ENCODE results near the gene RHBDF2.

The RHBDF2 gene

GRCh38 chr17:76477576-76477975 is 23.6 kb downstream of the RHBDF2 start:
- no peak for DNase-seq

- no peak for DNase-seq
Measured at GRCh38 chr17:76476736-76477135, 24.5 kb downstream of the RHBDF2 start.

- no peak for DNase-seq
Measured at GRCh38 chr17:76475302-76475701, 25.9 kb downstream of the RHBDF2 start.

DNA sequence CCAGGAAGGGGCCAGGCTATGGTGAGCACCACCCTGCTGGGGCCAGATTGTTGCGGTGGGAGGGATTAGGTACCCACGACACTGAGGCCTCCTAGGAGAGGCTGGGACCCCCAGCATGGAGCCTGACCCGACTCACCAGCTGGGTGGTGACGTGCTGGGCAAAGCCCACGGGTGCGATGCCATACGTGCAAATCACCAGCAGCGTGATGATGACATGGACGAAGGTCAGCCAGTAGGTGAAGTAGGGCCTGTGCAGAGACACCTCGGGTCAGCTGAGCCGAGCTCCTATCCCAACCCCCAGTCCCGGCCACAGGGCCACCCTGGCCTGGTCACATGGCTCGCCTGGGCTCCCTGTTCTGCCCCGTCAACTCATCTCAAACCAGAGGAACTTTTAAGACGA is 26.3 kb downstream of the RHBDF2 start:
- DNase-seq: no peak

DNA sequence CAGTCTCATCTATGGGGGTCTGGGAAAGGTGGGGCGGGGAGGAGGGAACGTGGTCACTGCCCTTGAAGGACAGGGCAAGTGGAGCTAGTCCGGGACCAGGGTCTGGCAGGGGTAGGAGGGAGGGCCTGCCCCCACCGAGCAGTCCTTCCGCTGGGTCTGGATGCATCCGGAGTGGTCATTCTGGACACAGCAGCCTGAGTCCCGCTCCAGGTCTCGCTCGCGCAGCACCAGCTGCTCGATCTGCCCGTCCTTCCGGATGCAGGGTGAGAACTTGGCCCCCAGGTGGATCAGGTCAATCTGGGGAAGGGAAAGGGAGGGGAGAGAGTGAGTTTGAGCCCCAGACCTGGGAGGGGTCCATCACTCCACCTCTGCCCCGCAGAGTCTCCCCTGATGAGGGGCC is 27.0 kb downstream of the RHBDF2 start:
- DNase-seq: no peak

DNA sequence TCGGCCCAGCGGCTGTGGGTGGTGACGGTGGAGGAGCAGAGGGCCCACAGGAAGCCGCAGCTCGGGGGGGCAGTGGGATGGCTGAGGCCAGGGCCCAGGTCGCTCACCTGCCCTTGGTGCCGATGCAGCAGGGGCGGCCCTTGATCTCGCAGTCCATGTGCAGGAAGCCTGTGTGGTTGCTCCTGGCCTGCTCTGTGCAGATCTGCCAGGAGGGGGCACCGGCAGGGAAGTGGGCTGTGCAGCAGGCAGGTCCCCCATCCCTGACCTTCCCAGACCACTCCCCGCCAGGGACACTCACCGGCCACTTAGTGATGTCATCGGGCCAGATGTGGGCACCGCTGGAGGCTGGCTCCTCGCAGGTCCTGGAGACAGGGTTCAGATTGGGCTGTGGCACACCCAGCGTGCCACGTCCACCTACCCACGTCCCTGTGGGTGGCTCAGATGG is 27.7 kb downstream of the RHBDF2 start:
- peak; percentile 33 for DNase-seq

- DNase-seq: no peak
Measured at GRCh38 chr17:76472726-76473125, 28.5 kb downstream of the RHBDF2 start.

DNA sequence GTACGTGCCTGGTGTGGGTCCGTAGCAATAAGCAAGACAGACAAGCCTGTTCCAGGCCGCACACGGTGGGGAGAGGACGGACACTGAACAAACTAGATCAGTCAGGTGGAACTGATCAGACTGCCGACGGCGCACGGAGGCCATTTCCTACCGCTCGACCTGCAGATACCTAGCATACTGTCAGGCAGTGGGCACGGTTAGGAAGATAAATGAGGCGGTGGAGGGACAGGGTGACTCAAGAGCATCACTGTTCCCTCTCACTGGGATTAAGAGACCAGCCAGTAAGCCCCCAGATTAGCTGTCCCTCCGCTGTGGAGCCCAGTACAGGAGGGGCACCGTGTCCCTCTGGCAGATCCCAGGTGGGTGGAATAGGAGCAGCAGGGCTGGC is 29.0 kb downstream of the RHBDF2 start:
- no peak for DNase-seq

GRCh38 chr17:76471498-76472257 is 29.5 kb downstream of the RHBDF2 start:
- DNase-seq: no peak

DNA sequence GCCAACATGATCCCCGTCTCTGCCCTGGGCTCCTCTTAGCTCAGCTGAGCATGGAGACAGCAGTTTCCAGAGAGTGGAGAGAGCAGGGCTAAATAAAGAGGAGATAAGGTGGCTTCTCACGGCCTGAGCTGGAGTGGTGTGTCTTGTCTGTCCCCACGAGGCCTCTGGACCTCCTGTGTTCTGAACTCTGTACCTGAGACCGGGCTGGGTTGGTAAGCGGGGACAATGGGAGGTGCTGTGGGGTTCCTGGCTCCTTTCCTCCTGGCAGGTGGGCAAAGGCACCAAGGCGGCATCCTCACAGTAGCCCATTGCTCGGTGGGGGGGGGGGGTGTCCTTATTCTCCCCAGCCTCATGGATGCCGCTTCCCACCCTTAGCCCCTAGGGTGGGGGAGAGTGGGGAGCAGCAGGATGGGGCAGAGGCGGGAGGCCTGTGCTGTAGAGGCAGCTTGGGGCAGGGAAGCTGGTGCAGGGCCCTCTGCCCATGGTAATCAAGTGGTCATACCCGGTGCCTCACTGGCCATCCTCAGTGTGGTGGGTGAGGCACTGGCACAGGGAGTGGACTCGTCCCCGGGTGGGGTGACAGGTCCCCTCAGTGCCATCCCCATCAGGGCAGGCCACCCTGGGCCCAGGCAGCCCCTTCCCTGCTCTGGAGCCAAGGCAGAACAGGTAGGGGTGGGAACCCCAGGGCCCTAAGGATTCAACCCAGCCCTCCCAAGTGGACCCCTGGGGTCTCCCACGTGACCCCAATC is 31.1 kb downstream of the RHBDF2 start:
- DNase-seq: no peak

- no peak for DNase-seq
Measured at GRCh38 chr17:76469076-76469990, 31.9 kb downstream of the RHBDF2 start.

DNA sequence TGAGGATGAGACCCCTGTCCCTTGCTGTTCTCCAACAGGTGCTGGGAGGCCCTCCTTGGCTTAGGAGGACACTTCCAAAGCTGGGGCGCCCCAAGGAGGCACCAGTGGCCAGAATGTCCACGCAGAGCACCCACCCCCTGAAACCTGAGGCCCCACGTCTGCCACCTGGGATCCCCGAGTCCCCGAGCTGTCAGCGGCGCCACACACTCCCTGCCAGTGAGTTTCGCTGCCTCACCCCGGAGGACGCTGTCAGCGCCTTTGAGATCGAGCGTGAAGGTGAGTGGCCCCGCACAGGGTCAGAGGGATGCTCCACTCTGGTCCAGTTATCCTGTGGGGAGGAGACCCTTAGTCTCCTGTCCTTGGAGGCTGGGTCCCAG is 32.6 kb downstream of the RHBDF2 start:
- DNase-seq: no peak

- DNase-seq: no peak
Measured at GRCh38 chr17:76467809-76468633, 33.2 kb downstream of the RHBDF2 start.

DNA sequence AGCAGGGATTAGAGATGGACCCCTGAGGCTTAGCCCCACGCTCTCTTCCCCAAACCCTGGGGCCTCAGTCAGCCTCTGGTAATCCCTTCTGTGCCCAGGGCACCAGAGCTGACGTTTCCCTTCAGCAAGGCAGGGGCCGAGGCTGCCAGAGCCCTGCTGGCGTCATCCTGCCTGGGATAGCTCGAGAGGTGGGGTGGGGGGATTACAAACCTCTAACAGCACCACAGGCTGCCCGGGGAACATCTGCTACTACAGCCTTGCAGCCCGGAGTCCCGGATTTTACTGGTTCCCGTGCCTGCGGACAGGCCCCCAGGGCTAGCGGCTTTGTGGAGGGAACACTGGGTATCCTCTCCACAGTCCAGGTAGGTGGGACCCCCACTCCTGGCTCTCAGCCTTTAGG is 33.9 kb downstream of the RHBDF2 start, which contains the start of gene AANAT:
TSS of gene AANAT (plus strand) at position 238 of the 400 bp plus-strand sequence. CDS start 1,144 bp downstream, outside the sequence.
- no peak for DNase-seq

DNA sequence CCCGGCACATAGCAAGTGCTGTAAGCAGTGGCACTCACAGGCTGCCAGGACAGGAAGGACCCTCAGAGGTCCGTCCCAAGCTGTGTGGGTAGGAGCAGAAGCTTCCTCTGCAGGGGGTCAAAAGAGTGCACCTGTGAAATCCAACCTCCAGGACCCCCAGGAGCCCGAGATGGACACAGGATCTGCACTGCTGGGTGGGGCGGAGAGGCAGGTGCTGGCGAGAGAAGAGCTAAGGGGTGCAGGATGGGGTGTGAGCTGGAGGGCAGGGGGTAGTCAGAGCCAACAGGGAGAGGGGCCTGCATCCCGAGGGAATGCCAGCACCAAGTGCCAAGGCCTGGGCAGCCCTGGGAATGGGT is 34.5 kb downstream of the RHBDF2 start:
- DNase-seq: no peak

GRCh38 chr17:76462556-76463290 is 38.5 kb downstream of the RHBDF2 start:
- no peak for DNase-seq

DNA sequence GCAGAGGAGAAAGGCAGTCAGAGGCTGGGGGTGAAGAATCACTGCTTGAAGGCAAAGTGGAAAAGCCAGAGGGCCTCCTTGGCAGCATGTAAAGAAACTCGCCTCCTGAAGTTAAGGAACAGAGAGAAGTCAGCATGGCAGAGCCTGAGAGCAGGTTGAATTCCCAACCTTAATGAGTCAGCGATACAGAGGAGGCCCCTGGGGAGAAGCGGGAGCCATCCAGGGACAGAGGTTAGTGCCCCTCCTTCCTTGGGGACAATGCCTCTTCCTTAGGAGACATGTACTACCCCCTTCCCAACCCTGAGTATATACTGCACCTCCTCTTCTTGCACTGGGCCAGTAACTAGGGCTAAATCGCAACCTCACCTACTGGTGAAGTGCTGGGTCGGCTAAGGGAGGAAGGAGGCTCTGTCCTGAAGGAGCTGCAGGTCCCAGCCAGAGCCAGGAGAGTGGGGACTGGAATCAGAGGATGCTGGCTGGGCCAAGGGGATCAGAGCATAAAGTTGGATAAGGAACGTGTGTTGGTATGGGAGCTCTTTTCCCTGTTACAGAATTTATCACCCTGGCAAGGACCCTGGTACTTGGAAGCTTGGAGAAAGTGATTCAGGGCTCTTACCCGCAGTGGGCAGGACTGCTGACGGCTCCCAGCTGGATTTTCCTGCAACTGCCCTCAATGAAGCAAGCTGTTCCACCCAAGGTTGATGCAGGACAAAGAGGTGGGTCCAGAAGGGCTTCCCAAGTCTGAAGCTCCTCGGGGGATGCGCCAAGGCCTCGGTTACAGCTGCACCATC is 39.3 kb downstream of the RHBDF2 start:
- DNase-seq: no peak

DNA sequence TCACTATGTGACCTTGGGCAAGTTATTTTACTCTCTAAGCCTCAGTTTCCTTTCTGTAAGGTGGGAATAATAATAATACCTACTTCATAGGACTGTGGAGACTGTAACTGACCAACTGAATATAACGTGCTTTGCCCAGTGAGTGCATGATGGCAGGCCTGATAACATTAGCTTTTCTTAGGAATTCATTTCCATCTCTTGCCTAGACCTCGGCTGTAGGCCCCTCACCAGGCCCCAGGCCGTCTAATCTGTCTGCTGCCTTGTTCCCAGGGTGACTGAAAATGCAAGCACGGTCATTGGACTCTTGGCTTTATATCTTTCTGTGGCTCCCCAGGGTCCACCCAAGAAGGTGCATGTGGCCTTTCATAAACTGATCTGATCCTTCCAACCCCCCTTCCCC is 41.5 kb downstream of the RHBDF2 start:
- no peak for DNase-seq

DNA sequence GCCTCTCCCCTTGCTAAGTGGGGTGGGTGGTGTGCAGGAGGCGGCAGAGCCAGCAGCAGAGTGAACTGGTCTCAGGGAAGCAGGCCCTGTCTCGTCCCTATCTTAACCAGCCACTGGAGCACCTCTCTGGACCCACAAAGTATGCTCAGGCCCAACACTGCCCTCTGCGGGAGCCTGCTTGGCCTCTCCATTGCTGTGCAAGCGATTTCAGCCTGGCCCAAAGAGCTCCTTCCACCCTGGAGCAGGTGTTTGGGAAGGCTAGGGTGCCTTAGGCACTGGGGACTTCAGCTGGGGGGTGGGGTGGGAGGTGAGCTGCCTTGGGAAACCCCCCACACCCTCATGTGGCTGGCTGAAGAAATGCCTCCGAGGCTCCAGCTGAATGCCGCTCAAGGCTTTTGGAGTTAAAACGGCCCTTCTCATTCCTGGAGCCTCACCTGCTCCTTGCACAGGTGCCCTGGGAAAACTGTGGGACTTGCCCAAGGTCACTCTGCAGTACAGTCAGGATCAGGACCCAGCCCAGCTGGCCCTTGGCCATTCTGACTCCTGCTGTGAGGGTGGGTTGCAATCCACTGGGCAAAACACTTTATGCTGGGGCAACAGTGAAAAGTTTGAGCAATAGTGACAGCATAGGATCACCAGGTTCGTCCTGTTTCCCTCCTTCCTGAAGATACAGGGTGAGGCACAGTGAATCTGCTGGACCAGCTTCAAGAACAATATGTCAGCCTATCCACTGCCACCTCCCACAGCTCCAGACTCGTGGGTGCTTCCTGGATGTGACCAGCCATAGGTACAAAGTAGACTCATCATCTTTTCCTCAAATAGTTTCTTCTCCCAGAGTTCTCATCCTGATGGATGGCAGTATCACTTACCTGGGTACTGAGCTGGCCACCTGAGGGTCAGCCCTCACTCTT is 42.4 kb downstream of the RHBDF2 start:
- peak; percentile 85 for DNase-seq

- DNase-seq: no peak
Measured at GRCh38 chr17:76453431-76453743, 47.8 kb downstream of the RHBDF2 start.
